GM21526 (cell line): ENCODE results near the gene ZDBF2.
"Not testable (repeated sequence)": the region's sequence is repeated elsewhere in the genome, so short reads cannot be mapped to it uniquely, and the experiment has no call there.

ENCODE experiments used
- ATAC-seq: cut with Tn5 transposase; IDR thresholded peaks from one replicate; pipeline ENCODE4 v1.9.1; 2021; ENCODE audit warnings: moderate library complexity; ENCODE audit not compliant: unreplicated experiment, low FRiP score

ZDBF2 gene

DNA sequence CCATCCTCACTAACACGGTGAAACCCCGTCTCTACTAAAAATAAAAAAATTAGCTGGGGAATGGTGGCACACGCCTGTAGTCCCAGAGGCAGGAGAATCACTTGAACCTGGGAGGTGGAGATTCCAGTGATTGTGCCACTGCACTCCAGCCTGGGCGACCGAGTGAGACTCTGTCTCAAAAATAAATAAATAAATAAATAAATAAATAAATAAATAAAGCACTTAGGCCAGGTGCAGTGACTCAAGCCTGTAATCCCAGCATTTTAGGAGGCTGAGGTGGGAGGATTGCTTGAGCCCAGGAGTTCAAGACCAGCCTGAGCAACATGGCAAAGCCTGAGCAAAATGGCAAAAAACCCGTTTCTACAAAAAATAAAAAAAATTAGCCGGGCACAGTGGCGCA lies 15.8 kb upstream of the ZDBF2 start:
- ATAC-seq: not testable (repeated sequence)

DNA sequence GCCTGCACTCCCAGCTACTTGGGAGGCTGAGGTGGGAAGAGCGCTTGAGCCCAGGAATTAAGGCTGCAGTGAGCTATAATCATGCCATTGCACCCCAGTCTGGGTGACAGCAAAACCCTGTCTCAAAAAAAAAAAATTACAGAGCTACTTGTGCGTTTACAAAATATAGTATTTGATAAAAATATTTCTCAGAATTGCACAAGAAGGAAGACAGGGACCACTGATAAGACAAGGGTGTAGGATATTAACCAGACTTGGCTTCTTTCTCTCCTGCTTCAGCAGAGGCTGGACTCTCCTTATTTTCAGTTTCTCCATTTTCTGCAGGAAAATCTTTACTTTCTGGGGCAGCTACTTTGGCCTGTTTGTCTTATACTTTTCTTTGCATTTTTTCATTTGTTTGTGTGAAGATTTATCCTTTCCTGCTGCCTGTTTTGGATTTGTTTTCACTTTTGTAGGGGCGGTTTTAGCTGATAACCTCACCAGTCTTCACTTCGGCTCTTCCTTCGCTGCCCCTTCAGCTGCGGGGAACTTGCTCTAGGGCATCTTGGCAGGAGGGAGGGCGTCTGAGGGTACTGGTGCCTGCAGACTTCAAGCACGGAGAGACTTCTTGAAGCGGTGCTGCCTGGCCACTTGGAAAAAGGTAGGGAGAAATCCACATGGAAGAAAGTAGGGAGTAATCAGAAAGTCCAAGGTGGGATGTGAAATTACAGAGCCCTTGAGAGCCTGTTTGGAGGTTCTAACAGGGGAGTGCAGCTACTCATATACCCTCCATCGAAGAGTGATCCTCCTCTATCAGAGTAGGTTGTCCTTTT lies 14.9 kb upstream of the ZDBF2 start:
- ATAC-seq: no peak

DNA sequence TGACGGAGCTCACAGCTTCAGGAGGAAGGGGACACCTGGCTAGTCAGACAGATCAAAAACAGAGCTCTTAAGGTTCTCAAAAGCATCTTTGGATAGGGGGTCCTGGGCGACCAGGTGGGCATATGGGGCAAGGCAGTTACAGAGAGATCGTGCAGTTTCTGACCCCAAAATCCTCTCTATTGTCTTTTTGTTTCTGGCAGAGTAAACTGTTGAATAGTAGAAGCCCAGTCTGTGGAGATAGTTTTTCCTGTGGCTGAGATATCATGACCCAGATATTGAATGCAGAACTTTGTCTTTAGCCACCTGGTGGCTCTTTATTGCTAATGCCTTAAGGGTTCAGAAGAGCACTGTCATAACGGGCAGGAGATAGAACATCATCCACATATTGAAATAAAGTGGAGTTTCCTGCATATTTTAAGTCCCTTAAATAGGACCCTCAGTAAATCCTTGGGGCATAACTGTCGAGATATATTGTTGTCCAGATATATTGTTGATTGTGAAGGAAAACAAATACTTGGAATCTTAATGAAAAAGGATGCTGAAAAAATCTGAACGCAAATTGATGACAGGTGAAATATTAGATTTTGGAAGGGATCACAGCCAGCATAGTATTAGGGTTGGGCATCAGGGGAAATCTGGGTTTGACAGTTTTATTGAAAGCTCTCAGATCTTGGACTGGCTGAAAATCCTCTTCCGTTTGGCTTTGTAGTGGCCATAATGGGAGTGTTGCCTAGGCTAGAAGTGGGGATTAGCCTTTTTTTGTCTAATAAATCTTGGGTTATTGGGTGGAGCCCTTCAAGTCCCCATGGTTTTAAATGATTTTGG lies 14.1 kb upstream of the ZDBF2 start:
- no peak for ATAC-seq

DNA sequence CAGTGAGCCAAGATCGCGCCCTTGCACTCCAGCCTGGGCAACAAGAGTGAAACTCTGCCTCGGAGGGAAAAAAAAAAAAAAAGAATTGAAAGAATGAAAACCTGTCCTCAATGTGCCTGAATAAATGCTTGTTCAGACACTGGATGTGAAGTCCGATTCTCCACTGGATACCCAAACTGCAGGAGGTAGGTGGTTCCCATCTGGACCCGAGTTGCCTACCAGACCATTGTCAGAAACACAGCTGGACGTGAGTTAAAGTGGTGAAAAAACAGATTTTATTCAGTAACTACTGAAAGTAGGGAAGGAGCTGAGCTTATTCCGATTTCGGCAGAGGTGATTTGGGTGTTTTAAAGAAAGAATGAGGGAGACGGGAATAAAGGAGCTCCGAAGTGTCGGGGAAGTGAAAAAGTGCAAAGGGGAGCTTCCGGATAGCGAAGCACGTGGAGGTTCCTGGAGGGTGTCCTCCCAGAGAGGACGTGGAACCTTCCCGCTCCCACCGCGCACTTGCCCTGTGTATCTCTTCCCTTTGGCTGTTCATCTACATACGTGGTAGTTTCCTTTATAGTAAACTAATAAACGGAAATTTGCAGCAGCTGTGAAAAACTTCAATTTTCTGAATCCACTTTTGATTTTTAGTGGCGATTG lies 10.4 kb upstream of the ZDBF2 start:
- ATAC-seq: no peak

DNA sequence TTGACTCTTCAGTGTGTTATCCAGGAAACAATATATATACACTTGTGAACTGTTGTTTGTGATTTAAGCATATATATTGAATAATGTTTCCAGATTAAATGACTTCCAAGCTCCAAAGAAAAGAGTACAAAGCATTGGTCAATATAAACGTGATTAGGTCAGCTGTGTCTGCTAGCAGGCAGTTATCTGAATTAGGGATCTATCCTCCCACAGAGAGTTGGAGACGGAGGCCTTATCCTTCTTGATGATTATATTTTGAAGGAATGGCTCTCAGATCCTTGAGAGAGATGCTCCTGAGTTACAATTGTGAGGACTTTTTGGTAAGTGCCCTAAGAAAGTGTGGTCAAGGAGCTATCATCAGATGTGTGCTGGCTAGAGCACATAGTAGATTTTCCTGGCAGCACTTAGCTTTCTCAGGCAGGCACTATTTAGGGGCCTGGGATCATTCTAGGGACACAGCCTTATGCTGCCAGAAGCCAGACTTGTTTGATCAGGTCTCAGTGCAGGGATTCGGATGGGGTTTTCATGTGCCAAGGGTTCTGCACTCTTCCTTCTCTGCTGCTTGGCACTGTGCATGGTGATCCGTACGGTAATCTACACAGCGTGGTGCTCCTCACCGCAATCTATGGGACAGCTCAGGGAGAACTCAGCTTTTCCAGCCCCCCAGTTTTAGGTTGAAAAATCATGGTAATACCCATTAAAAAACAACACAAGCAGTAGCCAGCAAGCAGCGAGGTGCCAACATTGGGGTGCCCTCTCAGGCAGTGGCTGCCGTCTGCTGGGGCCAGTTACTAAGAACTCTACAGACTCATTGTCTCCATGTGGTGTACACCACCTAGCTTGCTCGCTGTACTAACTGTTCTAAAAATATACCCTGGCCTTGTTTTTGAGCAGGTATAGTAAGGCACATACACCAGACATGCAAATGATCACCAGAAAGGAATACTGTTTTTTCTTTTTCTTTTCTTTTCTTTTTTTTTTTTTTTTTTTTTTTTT lies 8.0 kb upstream of the ZDBF2 start:
- no peak for ATAC-seq

DNA sequence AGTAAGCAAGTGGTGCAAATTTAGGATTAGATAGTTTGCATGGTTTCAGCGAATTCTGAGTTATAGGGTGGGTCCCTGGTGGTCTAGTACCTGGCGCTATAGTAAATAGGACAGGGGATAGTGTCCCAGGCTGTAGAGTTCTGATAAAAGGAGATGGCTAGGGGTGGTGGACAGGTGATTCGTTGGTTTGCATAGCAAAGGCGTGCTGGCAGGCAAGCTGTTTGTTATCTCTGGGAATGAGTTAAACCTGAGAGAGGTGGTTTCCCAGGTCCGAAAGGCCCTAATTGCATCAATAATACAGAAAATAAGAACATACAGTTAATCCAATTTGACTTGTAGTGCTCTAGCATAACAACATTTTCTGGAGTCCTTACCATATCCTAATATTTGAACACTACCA lies 6.9 kb upstream of the ZDBF2 start:
- no peak for ATAC-seq

DNA sequence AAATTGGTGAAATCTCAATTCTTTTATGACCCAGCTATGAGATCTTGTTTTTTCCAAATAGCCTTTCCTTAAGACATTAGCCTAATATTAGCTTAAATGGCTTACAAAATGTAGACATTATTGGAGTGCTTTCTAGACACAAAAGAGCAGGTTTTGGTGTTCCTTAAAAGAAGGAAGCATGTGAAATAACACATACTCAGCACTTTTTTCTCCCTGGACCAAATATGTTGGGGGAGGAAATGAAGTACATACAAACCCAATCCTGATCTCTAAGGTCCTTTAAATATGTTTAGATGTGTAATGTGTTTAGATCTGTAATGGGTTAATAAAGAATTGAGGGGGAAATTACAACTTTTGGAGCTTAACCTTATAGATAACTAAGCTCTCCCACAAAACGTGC lies 3.4 kb upstream of the ZDBF2 start:
- no peak for ATAC-seq

DNA sequence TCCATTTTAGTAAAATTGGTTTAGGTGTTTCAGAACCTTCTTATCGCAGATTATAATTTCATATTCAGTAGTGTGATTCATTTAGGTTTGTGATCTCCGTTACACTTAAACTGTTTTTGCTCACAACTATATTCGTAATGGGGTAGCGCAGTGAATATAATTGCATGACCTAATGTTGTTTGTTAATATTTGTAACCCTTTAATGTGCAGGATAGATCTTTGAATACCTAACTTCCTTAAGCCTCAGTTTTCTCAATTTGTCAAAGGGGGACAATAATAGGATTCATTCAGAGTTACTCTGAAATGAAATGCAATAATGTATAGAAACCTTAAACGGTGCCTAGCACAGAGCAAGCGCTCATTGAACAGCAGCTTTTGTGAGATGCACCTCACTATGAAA lies 558 bp upstream of the ZDBF2 start:
- no peak for ATAC-seq

DNA sequence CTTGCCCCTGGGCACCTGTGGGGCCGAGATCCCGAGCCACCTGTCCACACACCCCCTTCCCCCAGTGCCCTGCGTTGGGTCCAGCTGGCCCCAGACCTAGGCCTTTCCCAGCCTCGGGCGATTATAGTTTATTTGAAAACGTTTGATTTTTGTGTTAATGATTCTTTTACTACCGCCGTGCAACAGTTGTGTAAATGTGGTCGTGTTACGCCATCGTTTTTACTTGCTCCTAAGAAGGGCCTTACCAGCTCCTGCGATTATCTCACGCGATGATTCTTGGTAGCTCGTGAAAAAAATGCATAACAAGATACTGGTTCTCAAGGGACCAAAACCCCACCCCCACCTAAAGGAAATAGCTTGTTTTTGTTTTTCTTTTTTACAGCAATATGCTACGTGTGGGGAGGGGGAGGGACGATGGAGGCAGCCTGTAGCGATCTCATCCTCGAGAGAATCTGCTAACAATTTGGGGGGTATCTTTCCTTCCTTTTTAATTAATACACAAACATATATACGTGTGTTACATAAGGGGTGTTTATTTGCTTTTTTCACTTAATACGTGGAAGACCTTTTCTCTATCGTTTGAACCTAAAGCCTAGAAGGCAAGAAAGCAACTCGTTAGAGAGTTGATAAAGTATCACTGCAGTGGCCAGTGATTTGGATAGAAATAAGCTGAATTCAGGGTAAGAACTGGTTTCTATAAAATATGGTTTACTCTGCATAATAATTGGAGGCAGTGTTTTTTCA lies 1.0 kb downstream of the ZDBF2 start:
- ATAC-seq: peak; percentile 24

DNA sequence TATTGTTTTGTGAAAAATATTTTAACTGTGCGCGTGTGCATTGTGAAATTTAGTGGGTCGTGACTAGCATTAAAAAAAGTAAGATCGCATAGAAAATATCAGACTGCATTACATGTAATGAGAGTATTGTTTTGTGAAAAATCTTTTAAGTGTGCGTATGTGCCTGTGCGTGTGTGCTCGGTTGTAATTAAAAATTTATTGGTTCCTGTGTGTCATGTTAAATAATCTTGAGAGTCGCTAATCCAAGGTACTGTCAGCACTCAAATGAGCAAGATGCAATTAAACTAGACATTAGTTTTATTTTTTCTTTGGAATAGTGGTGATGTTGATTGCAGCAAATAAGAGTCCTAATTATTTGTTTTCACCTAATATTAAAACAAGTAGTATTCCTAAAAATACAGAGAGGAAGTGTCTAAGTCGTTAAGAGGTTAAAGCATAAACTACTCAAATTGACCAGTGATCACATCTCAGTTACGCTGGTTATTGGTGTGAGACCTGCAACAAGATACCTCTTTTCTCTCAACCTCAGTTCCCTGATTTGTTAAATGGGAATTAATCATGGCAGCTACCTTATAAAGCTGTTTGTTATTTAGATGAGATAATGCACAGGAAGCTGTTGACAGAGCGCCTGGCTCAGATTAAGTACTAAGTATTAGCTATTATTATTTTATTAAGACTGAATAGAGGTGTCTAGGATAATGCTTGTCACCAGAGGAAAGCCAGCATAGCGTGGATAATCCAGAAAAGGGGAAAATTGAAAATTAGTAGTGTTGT lies 1.9 kb downstream of the ZDBF2 start:
- ATAC-seq: no peak

DNA sequence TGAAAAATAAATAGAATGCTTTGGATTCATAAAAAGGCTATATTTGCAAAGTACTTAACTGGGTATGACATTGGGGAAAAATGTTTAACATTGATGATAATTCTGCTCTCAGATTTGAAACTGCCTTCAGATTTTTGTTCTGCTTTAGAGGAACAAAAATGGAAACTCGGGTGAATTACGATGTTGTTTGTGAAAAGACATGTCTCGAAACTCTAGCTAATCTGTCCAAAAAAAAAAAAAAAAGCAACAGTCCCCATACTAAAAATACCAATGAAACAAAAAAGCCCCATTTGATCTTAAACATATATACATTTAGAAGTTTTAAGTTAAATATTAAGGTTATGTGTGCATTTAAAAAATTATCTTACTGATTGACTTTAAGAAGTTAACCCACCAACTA lies 3.0 kb downstream of the ZDBF2 start:
- ATAC-seq: no peak

DNA sequence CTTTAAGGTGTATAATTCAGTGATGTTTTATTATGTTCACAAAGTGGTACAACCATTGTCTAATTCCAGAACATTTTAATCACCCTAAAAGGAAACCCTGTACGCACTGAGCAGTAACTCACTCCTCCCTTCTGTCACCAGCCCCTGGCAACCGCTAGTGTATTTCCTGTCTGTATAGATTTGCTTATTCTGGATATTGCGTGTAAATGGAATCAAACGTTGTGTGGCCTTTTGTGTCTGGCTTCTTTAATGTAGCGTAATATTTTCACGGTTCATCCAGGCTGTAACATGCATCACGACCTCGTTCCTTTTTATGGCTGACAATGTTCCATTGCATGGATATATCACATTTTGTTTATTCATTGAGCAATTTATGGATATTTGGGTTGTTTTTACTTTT lies 8.3 kb downstream of the ZDBF2 start:
- no peak for ATAC-seq

DNA sequence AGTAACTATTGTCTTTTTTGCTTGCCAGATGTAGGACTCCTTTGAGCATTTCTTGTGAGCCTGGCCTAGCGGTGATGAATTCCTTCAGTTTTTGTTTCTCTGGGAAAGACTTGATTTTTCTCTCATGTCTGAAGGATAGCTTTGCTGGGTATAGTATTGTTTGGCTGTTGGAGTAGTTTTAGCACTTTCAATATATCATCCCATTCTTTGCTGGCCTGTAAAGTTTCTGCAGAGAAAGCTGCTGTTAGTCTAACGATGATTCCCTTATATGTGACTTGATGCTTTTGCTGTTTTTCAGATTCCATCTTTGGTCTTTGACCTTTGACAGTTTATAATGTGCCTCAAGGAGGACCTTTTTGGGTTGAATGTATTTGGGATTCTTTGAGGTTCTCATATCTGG lies 12.7 kb downstream of the ZDBF2 start:
- no peak for ATAC-seq

DNA sequence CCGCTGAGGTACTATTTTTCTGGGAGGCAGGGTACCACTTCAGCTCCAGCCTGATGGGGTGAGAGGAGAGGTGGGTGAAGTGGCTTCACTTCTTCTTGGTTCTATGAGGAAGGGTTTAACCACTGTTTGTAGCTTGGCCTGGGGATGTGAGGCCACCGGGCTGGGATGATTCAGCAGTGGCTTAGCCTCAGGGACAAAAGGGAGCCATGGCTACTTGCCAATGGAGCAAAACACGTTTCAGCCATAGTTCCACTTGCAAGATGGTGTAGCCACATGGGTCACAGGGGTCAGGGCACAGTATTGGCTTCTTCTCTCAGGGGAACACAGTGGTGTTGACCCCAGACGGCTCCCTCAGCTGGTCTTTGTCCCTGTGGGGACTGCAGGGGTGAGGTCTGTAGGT lies 14.9 kb downstream of the ZDBF2 start:
- ATAC-seq: no peak

DNA sequence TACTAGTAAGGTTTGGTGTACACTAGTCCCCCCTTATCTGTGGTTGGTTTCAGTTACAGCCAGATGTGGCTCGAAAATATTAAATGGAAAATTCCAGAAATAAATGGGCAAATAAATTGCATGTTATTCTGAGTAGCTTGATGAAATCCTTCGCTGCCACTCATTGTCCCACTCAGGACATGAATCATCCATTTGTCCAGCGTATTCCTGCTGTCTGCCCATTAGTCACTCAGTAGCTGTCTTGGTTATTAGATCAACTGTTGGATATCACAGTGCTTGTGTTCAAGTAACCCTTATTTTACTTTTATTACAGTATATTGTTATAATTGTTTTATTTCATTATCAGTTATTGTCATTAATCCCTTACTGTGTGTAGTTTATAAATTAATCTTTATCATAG lies 21.7 kb downstream of the ZDBF2 start:
- ATAC-seq: no peak

DNA sequence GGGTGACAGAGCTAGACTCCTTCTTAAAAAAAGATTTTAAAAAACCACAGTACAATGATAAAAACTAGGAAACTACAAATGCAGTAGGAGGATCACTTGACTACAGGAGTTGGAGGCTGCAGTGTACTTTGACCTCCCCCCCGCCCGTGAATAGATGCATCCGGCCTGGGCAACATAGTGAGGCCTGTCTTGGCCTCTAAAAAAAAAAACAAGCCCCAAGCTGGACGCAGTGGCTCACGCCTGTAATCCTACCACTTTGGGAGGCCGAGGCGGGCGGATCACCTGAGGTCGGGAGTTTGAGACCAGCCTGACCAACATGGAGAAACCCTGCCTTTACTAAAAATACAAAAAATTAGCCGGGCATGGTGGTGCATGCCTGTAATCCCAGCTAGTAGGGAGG lies 25.1 kb downstream of the ZDBF2 start:
- ATAC-seq: not testable (repeated sequence)

DNA sequence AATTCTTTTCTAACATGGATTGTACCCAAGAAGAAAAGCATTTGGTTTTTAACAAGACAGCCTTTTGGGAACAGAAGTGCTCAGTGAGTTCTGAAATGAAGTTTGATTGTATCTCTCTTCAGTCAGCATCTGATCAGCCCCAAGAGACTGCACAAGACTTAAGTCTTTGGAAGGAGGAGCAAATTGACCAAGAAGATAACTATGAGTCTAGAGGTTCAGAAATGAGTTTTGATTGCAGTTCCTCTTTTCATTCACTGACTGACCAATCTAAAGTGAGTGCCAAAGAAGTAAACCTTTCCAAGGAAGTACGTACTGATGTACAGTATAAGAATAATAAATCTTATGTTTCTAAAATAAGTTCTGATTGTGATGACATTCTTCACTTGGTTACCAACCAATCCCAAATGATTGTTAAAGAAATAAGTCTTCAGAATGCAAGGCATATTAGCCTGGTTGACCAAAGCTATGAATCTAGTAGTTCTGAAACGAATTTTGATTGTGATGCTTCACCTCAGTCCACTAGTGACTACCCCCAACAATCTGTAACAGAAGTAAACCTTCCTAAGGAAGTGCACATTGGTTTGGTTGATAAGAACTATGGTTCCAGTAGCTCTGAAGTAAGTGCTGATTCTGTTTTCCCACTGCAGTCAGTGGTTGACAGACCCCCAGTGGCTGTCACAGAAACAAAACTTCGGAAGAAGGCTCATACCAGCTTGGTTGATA lies 31.2 kb downstream of the ZDBF2 start:
- peak; percentile 80 for ATAC-seq

DNA sequence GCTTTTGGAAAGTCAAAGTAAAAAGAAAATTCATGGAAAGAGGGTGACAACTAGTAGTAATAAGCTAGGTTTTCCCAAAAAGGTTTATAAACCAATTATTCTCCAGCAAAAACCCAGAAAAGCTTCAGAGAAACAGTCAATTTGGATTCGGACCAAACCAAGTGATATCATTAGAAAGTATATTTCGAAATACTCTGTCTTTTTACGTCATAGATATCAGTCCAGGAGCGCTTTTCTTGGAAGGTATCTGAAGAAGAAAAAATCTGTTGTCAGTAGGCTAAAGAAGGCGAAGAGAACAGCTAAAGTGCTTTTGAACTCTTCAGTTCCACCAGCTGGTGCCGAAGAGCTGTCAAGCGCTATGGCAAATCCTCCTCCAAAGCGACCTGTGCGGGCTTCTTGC lies 36.6 kb downstream of the ZDBF2 start:
- ATAC-seq: no peak
